HG03571 (cell line): Measurements from ENCODE around the gene EHF.

Experiments
- ATAC-seq: cut with Tn5 transposase; IDR thresholded peaks from one replicate; pipeline ENCODE4 v1.9.1; 2021; ENCODE audit not compliant: unreplicated experiment

Gene EHF

GRCh38 chr11:34623463-34623862 lies 2.6 kb downstream of the EHF start:
- ATAC-seq: no peak

GRCh38 chr11:34624069-34624468 lies 3.2 kb downstream of the EHF start:
- ATAC-seq: peak; percentile 79

DNA sequence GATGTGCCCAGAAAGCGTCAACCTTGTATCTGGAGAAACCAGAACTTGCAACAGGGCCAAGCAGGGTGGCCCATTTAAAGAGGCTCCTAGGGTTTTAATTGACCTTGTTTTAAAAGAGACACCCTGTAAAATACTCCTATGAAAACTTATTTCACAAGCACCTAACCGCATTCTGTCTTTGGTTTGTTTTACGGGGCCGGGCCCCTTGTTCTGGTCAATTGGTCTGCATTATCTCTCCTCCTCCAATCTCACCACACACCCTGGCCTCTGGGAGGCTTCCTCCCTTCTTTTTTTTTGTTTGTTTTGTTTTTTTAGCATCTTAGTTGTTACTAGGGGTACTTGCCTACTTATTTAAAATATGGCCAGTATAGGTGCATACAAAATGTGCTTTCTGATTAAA lies 4.7 kb downstream of the EHF start:
- ATAC-seq: no peak

DNA sequence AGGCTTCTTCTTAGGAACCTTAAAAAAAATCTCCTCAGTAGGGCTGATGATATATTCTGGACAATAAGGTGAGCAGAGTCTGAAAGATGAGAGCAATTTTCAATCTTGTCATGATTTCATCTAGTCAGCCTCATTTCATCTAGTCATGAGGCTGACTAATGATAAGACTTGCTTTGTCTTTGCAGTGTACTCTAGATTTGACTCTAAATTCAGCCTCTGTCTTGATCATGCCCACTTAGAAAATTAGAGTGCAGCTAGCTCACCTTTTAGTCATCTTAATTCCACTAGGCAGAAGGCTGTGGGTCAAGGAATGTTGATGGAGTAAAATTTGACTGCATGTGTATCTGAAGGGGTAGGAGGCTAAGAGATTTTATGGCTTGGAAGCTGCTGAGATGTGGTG lies 5.5 kb downstream of the EHF start:
- no peak for ATAC-seq

DNA sequence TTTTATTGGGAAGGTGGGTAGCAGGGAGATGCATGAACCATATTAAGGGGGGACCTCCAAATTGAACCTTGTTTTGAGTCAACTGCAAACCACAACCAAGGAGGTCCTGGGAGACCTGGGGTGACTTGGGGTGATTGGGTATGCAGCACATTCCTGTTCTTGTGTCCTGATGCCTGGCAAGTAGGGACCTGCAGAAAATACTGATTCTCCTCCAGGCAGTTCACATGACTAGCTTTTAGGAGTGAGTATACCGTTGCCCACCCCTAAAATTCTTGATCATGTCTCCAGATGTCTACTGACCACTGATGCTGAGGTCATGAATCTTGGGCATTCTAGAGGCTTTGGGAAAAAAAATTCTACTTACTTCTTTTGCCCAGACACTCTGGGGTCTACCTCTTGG lies 6.3 kb downstream of the EHF start:
- ATAC-seq: no peak

- ATAC-seq: no peak
Observed at GRCh38 chr11:34629711-34630110, 8.8 kb downstream of the EHF start.

DNA sequence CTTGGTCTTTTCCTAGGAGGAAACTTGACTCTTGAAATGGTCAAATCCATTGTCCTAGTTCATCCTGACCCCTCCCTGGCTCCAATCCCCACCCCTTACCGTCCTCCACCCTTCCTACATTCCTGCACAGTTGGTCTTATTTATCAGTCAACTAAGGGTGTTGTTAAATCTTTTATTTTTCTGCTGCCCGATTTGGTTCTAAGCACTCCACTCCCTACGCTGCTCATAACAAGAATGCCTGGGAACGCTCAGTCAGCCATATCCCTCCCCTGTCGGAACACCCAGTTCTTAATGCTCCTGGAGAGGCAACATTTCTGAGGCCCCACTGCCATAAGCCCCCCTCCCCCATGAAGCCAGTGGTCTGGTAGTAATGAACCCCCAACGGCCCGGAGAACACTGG lies 9.7 kb downstream of the EHF start:
- no peak for ATAC-seq

GRCh38 chr11:34631297-34631696 lies 10.4 kb downstream of the EHF start:
- no peak for ATAC-seq

DNA sequence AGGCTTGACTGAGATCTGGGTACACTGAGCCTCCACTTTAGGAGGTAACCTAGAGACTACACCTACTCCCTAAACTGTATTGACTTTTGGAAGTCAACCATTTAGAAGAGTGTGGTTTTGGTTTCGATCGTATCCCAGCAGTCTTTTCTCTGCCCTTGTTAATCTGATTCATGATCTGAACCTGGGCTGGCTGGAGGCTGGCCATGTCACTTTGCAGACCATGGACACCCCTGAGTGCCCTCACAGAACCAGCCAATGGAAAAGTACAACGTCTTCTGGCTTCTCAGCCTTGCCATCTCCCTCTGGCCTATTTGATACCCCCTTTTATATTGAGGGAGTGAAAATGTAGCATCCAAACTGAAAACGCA lies 10.8 kb downstream of the EHF start:
- no peak for ATAC-seq

- ATAC-seq: no peak
Observed at GRCh38 chr11:34632105-34632791, 11.4 kb downstream of the EHF start.

DNA sequence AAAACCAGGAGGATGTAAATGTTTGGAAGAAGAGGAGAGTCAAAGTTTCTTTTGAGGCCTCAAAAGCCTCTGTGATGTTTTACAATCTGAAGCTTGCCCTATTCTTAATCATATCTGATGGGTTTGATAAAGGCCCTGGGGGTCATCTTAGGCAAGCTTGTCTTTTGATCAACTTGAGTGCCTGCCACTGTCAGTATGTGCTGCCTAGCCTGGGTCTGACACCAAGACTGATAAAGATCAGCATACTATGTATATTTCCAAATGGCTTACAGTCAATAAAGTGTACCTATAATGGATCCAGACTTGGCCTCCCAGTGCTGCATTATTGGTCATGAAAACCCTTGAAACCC lies 12.7 kb downstream of the EHF start:
- no peak for ATAC-seq

GRCh38 chr11:34633990-34634693 lies 13.2 kb downstream of the EHF start:
- peak; percentile 83 for ATAC-seq

DNA sequence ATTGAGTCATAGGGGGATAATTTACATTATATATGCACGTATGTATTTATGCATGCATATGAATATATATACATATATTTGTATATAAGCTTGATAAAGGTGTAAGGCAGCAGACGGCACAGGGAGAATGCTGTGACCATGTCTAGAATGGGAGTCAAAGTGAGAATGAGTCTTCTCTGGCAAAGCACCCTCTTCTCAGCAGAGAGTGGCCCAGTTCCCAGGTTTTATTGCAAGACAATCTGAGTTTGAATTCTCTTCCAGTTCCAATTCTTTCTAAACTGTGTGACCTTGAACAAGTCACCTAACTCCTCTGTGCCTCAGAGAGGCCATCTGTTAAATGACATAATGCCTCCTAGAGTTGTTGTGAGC lies 13.8 kb downstream of the EHF start:
- ATAC-seq: no peak

GRCh38 chr11:34636127-34636526 lies 15.2 kb downstream of the EHF start:
- no peak for ATAC-seq

GRCh38 chr11:34637303-34637702 lies 16.4 kb downstream of the EHF start:
- no peak for ATAC-seq

DNA sequence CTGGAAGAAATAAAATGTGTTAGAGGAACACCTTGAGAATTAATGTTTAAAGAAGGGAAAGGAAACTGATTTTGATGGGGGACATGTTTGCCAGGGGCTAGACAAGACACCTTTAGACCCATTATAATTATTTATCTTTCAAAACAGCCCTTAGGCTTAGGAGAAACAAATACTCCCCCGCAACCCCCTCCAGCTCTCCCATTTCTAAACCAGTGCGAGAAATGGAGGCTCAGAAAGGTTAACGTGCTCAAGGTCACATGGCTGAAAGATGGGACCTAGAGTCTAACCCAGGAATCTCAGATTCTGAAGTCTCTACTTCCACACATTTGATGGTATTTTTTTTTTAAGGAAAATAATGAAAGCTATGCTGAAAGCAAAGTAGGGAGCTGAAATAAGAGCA lies 18.0 kb downstream of the EHF start:
- ATAC-seq: no peak

DNA sequence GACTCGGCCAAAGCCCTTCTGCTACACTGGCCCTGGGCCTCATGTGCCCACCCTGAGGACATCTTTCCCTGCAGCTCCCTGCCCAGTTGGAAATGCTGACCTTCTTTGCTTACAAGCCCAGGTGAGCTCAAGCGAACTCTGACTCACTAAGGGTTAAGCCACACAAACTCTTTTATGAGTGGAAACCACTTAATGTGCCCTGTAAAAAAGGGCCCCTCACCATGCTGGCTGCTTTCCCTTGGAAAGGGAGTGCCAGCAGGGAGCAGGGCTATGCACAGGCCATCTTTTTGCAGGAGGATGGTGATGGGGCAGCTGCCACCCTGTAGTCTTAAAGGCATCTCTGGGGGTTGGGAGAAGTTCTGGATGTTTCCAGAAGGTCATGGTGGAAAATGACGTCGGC lies 18.7 kb downstream of the EHF start:
- ATAC-seq: no peak

DNA sequence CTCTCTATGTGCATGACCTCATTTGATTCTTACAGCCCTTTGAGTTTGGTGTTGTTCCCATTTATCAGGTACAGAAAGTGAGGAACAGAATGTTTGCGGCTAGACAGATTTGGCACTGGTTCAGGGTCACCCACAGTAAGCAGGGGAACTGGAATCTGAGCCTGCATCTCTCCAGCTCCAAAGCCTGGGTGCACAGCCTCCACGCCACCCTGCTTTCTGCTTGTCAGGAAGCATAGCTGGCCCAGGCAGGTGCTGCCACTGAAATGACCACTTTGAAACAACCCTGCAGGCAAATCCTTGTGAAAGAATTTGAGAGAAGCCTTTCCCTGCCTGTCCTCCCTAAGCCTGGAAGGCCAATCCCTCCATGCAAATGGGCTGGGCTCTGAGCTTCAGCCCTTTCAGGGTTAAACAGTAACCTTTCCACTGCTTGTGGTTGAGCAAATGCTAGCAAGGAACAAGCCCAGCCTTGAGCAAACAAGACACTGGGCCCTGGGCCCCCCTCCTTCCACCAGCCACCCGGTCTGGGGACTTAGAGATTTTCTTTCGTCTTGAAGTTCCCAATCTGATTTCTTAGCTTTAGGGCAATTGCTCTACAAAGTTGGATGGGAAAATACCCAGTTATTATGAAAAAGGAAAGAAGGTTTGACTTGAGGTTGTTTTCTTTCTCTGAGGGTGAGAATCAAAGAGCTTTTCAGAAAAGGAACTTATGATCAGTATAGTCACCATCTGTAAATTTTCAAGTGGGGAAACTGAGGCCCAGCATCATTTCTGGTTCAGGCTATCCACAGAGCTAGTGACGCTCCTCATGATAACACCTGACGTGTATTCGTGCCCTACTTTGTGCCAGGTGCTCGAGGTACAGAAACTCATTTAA lies 19.4 kb downstream of the EHF start:
- ATAC-seq: peak; percentile 61

DNA sequence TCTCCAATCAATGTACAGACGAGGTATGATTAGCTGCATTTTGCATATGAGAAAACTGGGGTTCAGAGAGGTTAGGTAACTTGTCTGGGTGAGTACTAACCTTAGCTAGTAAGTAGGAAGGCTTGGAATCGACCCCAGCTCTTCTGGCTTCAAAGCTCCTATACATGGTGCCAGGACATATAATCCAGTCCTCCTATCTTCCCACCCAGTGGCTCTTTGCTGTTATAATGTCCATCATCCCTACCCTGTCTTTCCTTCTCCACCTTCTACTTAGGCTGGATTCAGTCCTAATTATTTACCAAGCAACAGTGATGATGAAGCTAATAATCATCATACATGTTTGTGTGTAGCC lies 20.0 kb downstream of the EHF start:
- no peak for ATAC-seq

- ATAC-seq: no peak
Observed at GRCh38 chr11:34641456-34641855, 20.6 kb downstream of the EHF start.

DNA sequence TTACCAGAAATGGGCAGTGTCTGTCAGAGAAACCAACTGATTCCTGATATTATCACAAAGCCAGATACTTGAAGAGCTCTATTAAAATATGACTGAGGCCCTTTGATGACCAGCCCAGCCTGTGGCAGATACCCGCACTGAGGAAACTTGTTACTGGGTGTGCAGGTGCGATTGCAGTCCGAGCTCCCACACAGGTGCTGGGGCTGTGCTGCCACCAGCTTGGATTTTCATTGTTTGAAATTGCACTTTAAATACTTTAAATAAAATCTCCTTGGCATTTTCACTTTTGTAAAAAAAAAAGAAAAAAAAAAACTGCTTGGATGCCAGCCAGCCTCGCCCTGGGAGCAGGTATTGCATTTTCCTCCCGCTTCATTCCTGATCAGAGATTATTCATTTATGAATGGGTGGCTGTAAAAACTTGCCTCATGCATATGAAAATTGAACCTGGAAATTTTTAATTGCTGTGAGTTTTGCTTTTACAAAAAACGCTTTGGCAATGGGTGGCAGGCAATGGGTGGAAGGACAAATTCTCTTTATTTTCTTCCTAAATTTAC lies 21.2 kb downstream of the EHF start:
- ATAC-seq: no peak

- ATAC-seq: no peak
Observed at GRCh38 chr11:34642873-34643272, 22.0 kb downstream of the EHF start.
